Colonic mucosa (tissue), 4 donors: ENCODE results near the gene HGS. TPM values are rescaled to one million over a fixed set of nuclear protein-coding genes. Genes with fewer than 3 reads are reported as not detected.

Experiments
- DNase-seq: peaks from one replicate; pipeline ENCODE4 v3.0.0-alpha.2; 2020
- H3K27ac ChIP-seq: fragments of 200-600 bp; one replicate; pipeline ENCODE4 v1.8.0; 2021
- H3K27me3 ChIP-seq: fragments of 200-600 bp; one replicate; pipeline ENCODE4 v1.8.0; 2021
- H3K36me3 ChIP-seq: fragments of 200-600 bp; one replicate; pipeline ENCODE4 v1.8.0; 2021
- H3K4me1 ChIP-seq: fragments of 200-600 bp; one replicate; pipeline ENCODE4 v1.8.0; 2021; ENCODE audit warnings: mild to moderate bottlenecking
- H3K4me3 ChIP-seq: fragments of 200-600 bp; one replicate; pipeline ENCODE4 v1.8.0; 2021
- H3K9ac ChIP-seq, 2 donors: one replicate each; pipeline ENCODE4 v1.7.0; 2013; ENCODE audit warnings: control low read depth in 2 of 2, low read depth in 2 of 2, low read length in 2 of 2
- H3K9me3 ChIP-seq: fragments of 200-600 bp; one replicate; pipeline ENCODE4 v1.8.0; 2021
- CTCF ChIP-seq: fragments of 200-600 bp; IDR thresholded peaks from one replicate; pipeline ENCODE4 v1.8.0; 2022; ENCODE audit warnings: antibody characterized with exemption, mild to moderate bottlenecking
- intact Hi-C: fragments of 100-400 bp; cut with DNase I; formaldehyde crosslinking; loops from one replicate; pipeline ENCODE4 v1.14.1; 2022
- total RNA-seq, 2 donors: library from RNA; stranded (reverse); fragmentation: NEBNext Ultra II Directional in 1 of 2; extraction: Animal tissue kit (Norgen Biotek cat#: 25700) in 1 of 2; gene quantifications; one replicate each; pipeline ENCODE4 v1.2.1, GENCODE V29; 2021
- donor health status: healthy.
- donor health status: DM: no; HTN: no; CAD: no.
- donor health status: DM: no; HTN: no; CAD: no.

HGS gene
- total RNA-seq, 2 donors from 2014 or later: 75.2 to 131 TPM

- Histone ChIP-seq H3K9ac (no peak overlapping the region), H3K9me3 (no peaks in the 10 kb centered on the region), H3K36me3 (peaks cover 17% of the 10 kb centered on the region), H3K4me1 (peaks cover 8% of the 10 kb centered on the region), H3K4me3 (no peak overlapping the region), H3K27me3 (no peaks in the 10 kb centered on the region), H3K27ac (no peak overlapping the region)
- intact Hi-C loops: no loop called here
- TF ChIP-seq CTCF: no peak
- DNase-seq: no peak
These were observed 4.1 kb downstream of the HGS start for GRCh38 chr17:81687770-81688541.

- DNase-seq: no peak
- no peaks in the 10 kb centered on the region for H3K9me3 ChIP-seq
- H3K27ac ChIP-seq: no peak overlapping the region
- peaks cover 8% of the 10 kb centered on the region for H3K4me1 ChIP-seq
- intact Hi-C loops: no loop called here
- H3K27me3 ChIP-seq: no peaks in the 10 kb centered on the region
- H3K4me3 ChIP-seq: no peak overlapping the region
- no peak for TF ChIP-seq CTCF
- H3K36me3 ChIP-seq: peaks cover 19% of the 10 kb centered on the region
- H3K9ac ChIP-seq: no peak overlapping the region
These were observed 4.8 kb downstream of the HGS start for GRCh38 chr17:81688616-81689015.

- no peak for TF ChIP-seq CTCF
- peaks cover 3% of the 10 kb centered on the region for H3K4me1 ChIP-seq
- DNase-seq: no peak
- intact Hi-C loops: no loop called here
- H3K36me3 ChIP-seq: peaks cover 23% of the 10 kb centered on the region
- no peak overlapping the region for H3K27ac ChIP-seq
- no peaks in the 10 kb centered on the region for H3K9me3 ChIP-seq
- no peak overlapping the region for H3K9ac ChIP-seq
- no peaks in the 10 kb centered on the region for H3K27me3 ChIP-seq
- no peak overlapping the region for H3K4me3 ChIP-seq
These were observed 6.3 kb downstream of the HGS start for GRCh38 chr17:81690066-81690465.

GRCh38 chr17:81690549-81690948 is 6.7 kb downstream of the HGS start:
- Histone ChIP-seq H3K9me3 (no peaks in the 10 kb centered on the region), H3K27ac (no peak overlapping the region), H3K4me3 (no peak overlapping the region), H3K36me3 (peaks cover 23% of the 10 kb centered on the region), H3K4me1 (no peaks in the 10 kb centered on the region), H3K9ac (no peak overlapping the region), H3K27me3 (no peaks in the 10 kb centered on the region)
- TF ChIP-seq CTCF: no peak
- intact Hi-C loops: no loop called here
- DNase-seq: no peak

- H3K4me3 ChIP-seq: no peak overlapping the region
These were observed 7.4 kb downstream of the HGS start for GRCh38 chr17:81691196-81691595.

More at GRCh38 chr17:81691196-81691595, 7.4 kb downstream of the HGS start:
- Histone ChIP-seq H3K9me3 (no peaks in the 10 kb centered on the region), H3K4me1 (no peaks in the 10 kb centered on the region), H3K36me3 (peaks cover 23% of the 10 kb centered on the region), H3K9ac (no peak overlapping the region), H3K27ac (no peak overlapping the region), H3K27me3 (no peaks in the 10 kb centered on the region)
- intact Hi-C loops: no loop called here
- no peak for TF ChIP-seq CTCF
- DNase-seq: no peak
